ENCODE measurements around the gene ZBED2. TPM values are rescaled to one million over a fixed set of nuclear protein-coding genes. Genes with fewer than 3 reads are reported as not detected.
A peak's percentile ranks its signal among the peaks of the same experiment; 100 is the strongest.

ZBED2 gene
- total RNA-seq, 1 experiment from 2014 or later: 0.07 TPM

GRCh38 chr3:111621535-111621934, 26.4 kb upstream of the ZBED2 start:
- CTCF ChIA-PET: no interaction called here
- Mint-ChIP-seq H3K36me3 (peaks cover 5% of the 10 kb centered on the region; the same call in 1 of the 2 replicates), H3K4me1 (no peaks in the 10 kb centered on the region), H3K27ac (no peak overlapping the region), H3K9me3 (peaks cover 14% of the 10 kb centered on the region), H3K27me3 (ENCODE audit: low read depth) (no peaks in the 10 kb centered on the region), H3K4me3 (no peak overlapping the region)
- ATAC-seq (peak; percentile 100), DNase-seq (ENCODE audit: low spot score) (peak; percentile 86)
- POLR2A ChIA-PET: no interaction called here
- TF ChIP-seq HMGA2 (CRISPR knock-in tag; IDR thresholded peaks at IDR 0.05) (no peak), TP53 (CRISPR knock-in tag; IDR thresholded peaks at IDR 0.05) (no peak), CTCF (IDR thresholded peaks at IDR 0.05) (peak; percentile 65)
- TF ChIP-seq, protein P1, sequence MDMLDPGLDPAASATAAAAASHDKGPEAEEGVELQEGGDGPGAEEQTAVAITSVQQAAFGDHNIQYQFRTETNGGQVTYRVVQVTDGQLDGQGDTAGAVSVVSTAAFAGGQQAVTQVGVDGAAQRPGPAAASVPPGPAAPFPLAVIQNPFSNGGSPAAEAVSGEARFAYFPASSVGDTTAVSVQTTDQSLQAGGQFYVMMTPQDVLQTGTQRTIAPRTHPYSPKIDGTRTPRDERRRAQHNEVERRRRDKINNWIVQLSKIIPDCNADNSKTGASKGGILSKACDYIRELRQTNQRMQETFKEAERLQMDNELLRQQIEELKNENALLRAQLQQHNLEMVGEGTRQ (CRISPR knock-in tag; IDR thresholded peaks at IDR 0.05): no peak

DNA sequence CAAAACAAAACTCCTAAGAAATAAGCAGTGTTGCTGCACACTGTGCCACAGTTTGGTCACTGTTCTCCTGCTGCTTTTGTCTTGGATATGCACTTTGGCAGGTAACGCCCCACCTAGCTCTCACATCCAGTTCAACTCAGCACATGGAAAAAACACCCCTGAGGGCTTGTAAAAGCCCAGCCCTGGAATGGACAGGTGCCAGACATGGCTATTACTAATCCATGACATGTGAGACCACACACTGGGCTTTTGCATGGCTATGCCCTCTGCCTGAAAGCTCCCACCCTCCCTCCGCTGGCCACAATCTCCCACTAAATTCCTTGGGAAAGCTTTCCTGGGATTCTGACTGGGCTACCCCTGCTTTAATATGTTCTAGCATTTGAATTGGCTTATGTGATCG, 24.7 kb upstream of the ZBED2 start:
- no peaks in the 10 kb centered on the region for H3K27me3 Mint-ChIP-seq (ENCODE audit: low read depth)
- H3K27ac Mint-ChIP-seq: no peak overlapping the region

More for the DNA sequence above, 24.7 kb upstream of the ZBED2 start:
- DNase-seq (ENCODE audit: low spot score) (no peak), ATAC-seq (no peak)
- ChIA-PET POLR2A (no interaction called here), CTCF (no interaction called here)
- no peak for TF ChIP-seq SP1 (CRISPR knock-in tag; conservative IDR thresholded peaks at IDR 0.05)
- no peak for TF ChIP-seq ZNF138 (CRISPR knock-in tag; conservative IDR thresholded peaks at IDR 0.05)
- no peak for TF ChIP-seq ETV6 (CRISPR knock-in tag; IDR thresholded peaks at IDR 0.05)
- TF ChIP-seq ZNF425 (CRISPR knock-in tag; conservative IDR thresholded peaks at IDR 0.05): no peak
- no peak for TF ChIP-seq SOX15 (CRISPR knock-in tag; IDR thresholded peaks at IDR 0.05)
- no peak for TF ChIP-seq CTCF (IDR thresholded peaks at IDR 0.05)
- TF ChIP-seq, protein P2, sequence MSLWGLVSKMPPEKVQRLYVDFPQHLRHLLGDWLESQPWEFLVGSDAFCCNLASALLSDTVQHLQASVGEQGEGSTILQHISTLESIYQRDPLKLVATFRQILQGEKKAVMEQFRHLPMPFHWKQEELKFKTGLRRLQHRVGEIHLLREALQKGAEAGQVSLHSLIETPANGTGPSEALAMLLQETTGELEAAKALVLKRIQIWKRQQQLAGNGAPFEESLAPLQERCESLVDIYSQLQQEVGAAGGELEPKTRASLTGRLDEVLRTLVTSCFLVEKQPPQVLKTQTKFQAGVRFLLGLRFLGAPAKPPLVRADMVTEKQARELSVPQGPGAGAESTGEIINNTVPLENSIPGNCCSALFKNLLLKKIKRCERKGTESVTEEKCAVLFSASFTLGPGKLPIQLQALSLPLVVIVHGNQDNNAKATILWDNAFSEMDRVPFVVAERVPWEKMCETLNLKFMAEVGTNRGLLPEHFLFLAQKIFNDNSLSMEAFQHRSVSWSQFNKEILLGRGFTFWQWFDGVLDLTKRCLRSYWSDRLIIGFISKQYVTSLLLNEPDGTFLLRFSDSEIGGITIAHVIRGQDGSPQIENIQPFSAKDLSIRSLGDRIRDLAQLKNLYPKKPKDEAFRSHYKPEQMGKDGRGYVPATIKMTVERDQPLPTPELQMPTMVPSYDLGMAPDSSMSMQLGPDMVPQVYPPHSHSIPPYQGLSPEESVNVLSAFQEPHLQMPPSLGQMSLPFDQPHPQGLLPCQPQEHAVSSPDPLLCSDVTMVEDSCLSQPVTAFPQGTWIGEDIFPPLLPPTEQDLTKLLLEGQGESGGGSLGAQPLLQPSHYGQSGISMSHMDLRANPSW (CRISPR knock-in tag; conservative IDR thresholded peaks at IDR 0.05; ENCODE audit: low read depth): no peak
- TF ChIP-seq ZNF396 (CRISPR knock-in tag; IDR thresholded peaks at IDR 0.05; ENCODE audit: borderline replicate concordance): no peak
- no peak for TF ChIP-seq ZNF219 (CRISPR knock-in tag; IDR thresholded peaks at IDR 0.05; ENCODE audit: borderline replicate concordance)
- TF ChIP-seq NFATC4 (CRISPR knock-in tag; IDR thresholded peaks at IDR 0.05): no peak
- no peak for TF ChIP-seq ZBTB21 (CRISPR knock-in tag; IDR thresholded peaks at IDR 0.05; ENCODE audit: borderline replicate concordance)
- no peak overlapping the region for H3K4me3 Mint-ChIP-seq
- peaks cover 5% of the 10 kb centered on the region; the same call in 1 of the 2 replicates for H3K36me3 Mint-ChIP-seq
- H3K4me1 Mint-ChIP-seq: no peaks in the 10 kb centered on the region
- peaks cover 14% of the 10 kb centered on the region for H3K9me3 Mint-ChIP-seq

Data from WTC11 (cell line).